Activated naive CD4-positive, alpha-beta T cell treated with Interleukin-2 at 50 U/mL for 16 hours (primary cell): ENCODE results near the gene MTCH1.

Experiments
- DNase-seq: peaks from one replicate; pipeline ENCODE4 v3.0.0-alpha.2; 2020

The MTCH1 gene

DNA sequence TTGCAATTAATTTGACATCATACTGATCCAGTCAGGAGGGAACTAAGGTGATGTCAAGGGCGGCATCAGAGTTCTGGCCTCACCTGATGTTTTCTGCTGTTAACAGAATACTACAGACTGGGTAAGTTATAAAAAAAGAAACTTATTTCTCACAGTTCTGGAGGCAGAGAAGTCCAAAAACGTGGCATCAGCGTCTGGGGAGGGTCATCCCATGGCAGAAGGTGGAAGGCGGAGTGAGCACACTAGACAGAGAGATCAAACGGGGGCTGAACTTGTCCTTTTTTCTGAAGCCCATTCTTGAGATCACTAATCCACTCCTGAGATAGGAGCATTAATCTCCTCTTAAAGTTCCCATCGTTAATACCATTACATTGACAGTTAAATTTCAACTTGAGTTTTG is 3.3 kb upstream of the MTCH1 start:
- DNase-seq, result no peak

- DNase-seq, result no peak
Measured at GRCh38 chr6:36986704-36987047, 680 bp upstream of the MTCH1 start.

DNA sequence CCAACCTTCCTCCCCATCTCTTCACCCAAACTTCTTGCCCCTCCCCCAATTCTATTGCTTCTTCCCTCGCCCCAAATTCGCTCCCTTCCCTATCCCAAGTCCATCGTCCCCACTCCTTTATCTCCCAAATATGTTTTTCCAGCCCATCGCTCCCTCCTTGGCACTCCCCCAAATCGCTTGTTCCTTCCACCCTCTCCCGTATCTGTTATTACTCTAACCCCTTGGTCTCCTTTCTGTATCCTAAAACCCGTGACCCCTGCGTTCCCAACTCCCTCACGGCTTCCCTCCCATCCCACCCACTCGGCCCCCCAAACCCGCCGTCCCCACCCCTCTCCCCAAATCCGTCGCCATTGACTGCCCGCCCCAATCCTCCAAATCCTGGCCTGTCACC is 584 bp downstream of the MTCH1 start:
- DNase-seq, result no peak

- peak; percentile 51 for DNase-seq
Measured at GRCh38 chr6:36984581-36985416, 1.2 kb downstream of the MTCH1 start.

GRCh38 chr6:36983538-36983937 is 2.5 kb downstream of the MTCH1 start:
- no peak for DNase-seq

DNA sequence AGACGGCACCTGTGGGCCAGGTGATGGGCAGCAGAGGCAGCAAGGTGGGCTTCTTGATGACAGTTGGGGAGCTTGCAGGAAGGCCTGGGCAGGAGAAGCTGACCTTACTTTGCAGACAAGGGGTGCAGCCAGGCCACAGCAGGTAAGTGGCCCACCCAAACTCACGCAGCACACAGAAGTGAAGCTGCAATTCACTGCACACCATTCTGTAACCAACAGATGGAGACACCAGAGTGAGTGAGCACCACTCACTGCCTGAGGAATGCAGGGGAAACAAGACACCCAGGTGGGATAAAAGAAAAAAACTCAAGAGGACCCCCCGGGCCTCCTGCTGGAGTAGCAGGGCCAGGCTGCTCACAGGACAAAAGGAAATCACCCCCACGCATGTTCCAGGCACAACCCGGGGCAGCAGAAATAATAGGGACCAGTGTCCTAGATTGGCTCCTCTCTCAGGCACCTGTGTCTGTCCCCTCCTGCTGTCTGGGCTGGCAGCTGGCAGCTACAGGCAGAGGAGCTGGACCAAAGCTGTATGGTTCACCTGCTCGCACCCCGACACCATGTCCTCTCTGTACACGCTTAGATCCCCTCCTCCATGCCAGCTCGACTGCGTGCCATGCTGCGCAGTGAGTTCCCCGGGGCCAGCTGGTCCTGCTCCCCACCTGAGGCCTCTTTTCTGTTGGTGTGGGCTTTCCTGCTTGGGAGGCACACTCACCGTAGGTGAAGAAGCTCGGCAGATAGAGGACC is 4.9 kb downstream of the MTCH1 start:
- no peak for DNase-seq

- DNase-seq, result no peak
Measured at GRCh38 chr6:36980129-36980528, 5.9 kb downstream of the MTCH1 start.

DNA sequence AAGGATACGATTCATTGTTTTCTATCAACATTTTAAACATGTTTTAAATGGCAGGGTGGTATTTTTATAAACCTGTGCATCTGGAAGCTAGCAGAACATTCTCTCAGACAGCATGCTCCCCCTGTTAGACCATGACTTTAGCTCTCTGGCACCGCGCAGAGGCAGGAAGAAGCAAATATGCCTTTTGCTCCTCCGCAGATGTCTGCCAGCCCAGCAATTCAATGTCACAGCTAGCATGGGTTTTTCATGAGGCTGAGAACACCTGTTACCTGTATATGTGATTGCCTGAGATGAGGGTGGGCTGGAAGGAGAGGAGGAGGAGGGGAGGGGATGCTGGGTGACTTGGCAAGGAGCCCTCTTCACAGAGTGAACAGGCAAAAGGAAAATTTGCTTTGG is 6.7 kb downstream of the MTCH1 start:
- DNase-seq, result no peak

DNA sequence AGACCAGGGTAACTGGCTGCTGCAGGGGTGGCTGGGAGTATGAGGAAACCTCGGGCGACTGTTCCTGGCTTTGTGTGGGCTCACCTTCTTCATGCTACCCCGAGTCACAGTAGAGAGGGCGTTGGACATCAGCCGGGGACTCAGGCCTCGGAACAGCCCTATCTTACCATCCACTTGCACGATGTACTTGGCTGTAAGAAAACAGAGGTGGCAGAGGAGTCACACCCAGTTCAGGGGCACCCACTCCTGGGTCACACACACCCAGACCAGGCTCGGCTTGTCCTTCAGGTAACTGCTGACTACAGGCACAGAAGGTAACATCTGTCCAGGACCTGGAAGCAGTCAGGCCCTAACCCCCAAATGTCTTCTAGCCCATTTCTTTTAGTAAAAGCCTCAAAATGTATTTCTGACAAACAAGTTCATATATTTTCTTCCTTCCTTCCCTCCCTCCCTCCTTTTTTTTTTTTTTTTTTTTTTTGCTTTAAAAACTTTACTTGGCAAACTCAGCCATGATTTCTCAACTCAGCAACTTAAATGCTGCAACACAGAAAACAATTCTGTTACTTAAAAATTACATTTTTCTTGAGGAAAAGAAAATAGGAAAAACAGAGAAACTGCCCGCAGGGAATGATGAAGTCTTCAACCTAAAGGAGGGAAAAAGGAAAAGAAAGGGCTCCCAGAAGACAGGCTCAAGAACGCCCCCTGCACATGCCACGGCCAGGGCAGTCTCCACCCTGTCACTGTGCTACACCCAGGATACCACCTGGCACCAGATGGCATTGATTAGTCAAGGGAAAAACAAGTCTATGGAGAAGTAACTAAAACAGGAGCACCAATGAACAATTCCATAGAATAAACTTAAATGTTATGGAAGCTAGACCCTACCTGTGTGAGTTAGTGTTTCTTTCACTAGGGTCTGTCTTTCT is 7.3 kb downstream of the MTCH1 start:
- no peak for DNase-seq

- DNase-seq, result no peak
Measured at GRCh38 chr6:36977470-36977941, 8.5 kb downstream of the MTCH1 start.

DNA sequence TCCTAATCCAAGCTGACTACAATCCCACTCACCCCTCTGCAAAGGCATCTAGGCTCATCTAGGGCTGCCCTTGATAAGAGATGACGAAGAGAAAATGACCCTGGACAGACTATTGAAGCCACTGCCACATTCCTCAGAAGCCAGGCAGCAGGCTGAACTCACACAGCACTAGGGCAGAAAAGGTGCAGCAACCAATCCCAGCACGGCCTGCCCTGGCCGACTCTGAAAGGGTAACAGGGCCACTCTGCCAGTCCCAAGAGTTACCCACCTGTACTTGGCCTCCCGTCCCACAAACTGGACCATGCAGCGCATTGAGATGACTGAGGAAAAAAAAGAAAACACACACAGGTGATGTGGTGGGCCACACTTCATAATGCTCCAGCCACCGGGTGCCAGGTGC is 9.1 kb downstream of the MTCH1 start:
- no peak for DNase-seq

GRCh38 chr6:36976509-36976908 is 9.5 kb downstream of the MTCH1 start:
- DNase-seq, result no peak

GRCh38 chr6:36976007-36976264 is 10.1 kb downstream of the MTCH1 start:
- DNase-seq, result no peak

GRCh38 chr6:36975231-36976006 is 10.6 kb downstream of the MTCH1 start:
- DNase-seq, result no peak

DNA sequence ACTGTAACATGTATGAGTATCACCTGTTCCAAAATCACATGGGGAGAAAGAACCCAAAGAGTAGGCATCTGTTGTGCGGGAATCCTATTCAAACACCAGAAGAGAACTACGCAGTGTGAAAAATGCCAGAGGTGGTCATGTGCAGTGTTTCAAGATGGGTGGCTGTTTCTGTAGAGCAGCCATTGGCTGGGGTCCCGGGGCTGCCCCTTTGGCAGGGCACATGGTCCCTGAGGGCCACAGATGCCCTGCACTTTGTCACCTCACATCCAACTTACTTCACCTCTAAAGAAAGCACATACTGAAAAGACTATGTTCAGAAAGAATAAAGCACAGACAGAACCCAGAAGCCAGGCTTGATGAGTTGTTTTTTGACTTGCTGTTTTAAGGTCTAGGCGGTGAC is 12.3 kb downstream of the MTCH1 start:
- no peak for DNase-seq

DNA sequence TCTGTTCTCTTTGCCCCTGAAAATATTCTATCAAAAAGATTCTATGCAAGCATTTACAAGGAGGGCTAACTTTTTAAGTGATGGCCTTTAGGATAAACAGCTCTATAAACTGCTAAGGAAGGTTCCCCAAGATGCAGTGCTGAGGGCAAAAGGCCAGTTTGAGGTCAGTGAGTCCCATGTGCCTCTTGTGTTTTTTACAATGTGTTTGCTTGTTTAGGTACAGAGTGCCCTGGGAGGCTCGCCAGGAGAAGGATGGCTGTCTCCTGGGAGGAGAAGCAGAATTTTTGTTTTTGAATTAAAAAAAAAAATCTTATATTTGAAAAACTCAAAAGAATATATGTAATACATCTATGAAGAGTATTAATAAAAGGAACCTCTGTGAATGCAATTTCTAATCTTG is 12.8 kb downstream of the MTCH1 start:
- DNase-seq, result no peak

DNA sequence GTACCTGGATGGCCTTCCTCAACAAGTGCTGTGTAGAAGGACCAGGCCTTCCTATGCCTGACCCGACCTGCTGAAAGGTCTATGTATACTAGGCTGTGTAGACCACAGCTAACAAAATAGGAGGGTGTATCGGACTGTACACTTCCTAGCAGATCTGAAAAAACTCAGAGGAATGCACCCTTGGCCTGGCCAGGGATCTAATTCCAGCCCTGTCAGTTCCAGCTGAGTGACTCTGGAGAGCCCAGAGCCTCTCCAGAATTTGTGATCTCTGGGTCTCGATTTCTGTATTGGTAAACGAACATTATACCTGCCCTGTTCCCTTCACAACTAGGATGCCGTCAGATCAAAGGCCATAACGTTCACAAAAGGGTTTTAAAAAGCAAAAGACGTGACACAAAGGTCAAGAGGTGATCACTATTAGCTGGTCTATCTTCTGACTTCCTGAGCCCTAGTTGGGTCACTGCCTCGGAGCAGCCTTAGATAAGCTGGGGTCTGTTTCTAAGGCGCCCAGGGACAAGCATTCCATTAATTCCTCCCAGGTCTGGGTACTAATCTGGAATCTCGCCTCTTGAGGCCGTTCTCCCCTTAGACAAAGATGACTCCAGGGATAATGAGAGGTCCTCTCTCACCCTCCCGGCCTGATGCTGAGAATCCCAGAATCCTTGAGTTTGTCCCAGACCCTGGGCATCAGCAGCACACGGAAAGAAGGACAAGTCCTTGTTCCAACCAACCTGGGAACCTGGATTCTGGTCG is 13.9 kb downstream of the MTCH1 start:
- no peak for DNase-seq

DNA sequence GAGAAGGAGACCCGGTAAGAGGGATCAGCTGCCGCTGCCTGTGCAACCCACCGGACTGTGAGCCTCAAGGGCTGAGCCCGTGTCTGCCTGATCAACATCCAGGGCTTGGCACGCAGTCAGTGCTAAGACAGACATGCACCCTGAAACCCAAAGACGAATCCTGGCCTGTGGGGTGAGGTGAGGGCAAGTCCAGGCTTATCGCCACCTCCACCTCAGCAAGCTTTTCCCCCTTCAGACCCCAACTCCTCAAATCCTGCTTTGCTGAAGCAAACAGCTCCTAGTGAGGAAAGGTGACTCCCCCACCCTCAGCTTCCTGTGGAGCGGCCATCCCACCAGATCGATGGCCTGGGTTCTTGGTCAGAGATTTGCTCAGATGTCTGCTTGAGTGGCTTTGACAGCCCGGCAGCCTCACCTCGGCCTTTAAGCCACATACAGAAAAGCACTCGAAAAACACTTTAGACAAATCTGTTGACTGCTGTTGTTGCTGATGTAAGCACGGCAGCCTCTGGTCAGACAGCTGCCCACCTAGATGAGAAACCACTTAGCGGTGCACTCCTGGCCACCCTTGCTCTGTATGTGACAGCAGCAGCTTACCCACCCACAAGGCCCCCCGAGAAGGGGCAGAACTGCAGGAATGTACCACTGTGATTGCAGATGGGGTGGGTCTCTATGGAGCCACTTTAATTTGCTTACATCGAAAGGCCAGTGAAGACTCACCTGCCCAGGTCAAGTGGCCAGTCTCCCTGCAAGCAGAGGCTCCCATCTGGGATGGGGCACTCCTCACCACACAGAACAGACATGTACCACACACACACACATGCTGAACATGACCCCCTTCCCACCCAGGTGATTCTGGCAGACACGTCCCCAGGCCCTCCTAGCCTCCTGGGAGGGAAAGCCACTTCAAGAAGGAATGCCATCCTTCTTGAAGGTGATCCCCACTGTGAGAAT is 14.8 kb downstream of the MTCH1 start:
- no peak for DNase-seq

- DNase-seq, result no peak
Measured at GRCh38 chr6:36969988-36970891, 15.8 kb downstream of the MTCH1 start.

DNA sequence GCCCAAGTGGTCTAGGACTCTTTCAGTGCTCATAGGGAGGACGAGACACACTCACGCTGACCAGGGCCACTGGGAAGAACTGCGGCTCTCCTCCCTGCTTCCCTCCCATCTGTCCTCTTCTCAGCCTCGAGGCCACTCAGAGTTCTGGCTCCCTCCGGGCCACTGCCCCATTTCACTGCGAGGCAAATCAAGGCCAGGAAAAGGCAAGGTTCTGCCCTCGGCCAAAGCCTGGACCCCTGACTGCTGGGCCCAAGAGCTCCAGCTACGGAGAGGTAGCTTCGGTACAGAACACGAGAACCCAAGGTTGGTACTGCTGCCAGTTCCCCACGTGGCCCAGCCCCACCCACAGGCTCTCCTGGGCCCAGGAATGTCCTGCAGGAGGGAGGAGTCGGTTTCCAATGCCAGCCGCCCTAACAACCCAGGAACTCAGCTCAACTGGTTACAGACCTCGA is 16.7 kb downstream of the MTCH1 start:
- no peak for DNase-seq
